IMR-90 (cell line): Measurements from ENCODE around the gene FARSB. TPM values are rescaled to one million over a fixed set of nuclear protein-coding genes. Genes with fewer than 3 reads are reported as not detected.

Experiments
- ATAC-seq: fragments of 200-7000 bp; cut with Tn5 transposase; 2 replicates; pipeline ENCODE4 v1.9.1; 2020; ENCODE audit warnings: low read depth, mild to moderate bottlenecking, moderate library complexity
- BruUV-seq: library from RNA; stranded (reverse); fragments of 400-500 nt; replicated peaks from 2 replicates; lab custom pipeline; 2021; lab: Mats Ljungman, UMichigan
- CTCF ChIA-PET: fragments of 300-600 bp; formaldehyde crosslinking; extraction: SDS; loops from one replicate; lab custom pipeline; 2021; ENCODE audit warnings: antibody characterized with exemption; lab: Yijun Ruan, JAX
- POLR2A ChIA-PET: fragments of 300-600 bp; sonication (Branson Sonifier 250); formaldehyde crosslinking; loops from one replicate; lab custom pipeline; 2022; ENCODE audit warnings: antibody characterized with exemption; ENCODE audit not compliant: unreplicated experiment; lab: Charles Lee
- DNase-seq: peaks from one replicate; pipeline ENCODE4 v3.0.0; 2013
- H2AFZ ChIP-seq: replicated peaks from 2 replicates; pipeline ENCODE3; 2013; ENCODE audit warnings: low read length, mild to moderate bottlenecking; ENCODE audit not compliant: poor library complexity
- H2AK5ac ChIP-seq: 2 replicates; pipeline ENCODE4 v1.6.1; 2013; ENCODE audit warnings: low read depth, low read length, inconsistent platforms
- H2AK9ac ChIP-seq: replicated peaks from 2 replicates; pipeline ENCODE3; 2013; ENCODE audit warnings: mild to moderate bottlenecking, low read depth, low read length, moderate library complexity; ENCODE audit not compliant: poor library complexity
- H2BK120ac ChIP-seq: 2 replicates; pipeline ENCODE4 v1.6.1; 2013; ENCODE audit warnings: low read depth, low read length, inconsistent platforms
- H2BK15ac ChIP-seq: 3 replicates; pipeline ENCODE4 v1.6.1; 2013; ENCODE audit warnings: low read depth, low read length, inconsistent platforms
- H2BK20ac ChIP-seq: 2 replicates; pipeline ENCODE4 v1.6.1; 2013; ENCODE audit warnings: low read depth, mild to moderate bottlenecking, inconsistent platforms, low read length, moderate library complexity
- H2BK5ac ChIP-seq: 2 replicates; pipeline ENCODE4 v1.6.1; 2013; ENCODE audit warnings: mild to moderate bottlenecking, low read depth, low read length, inconsistent platforms; ENCODE audit not compliant: poor library complexity, severe bottlenecking
- H3K14ac ChIP-seq: replicated peaks from 2 replicates; pipeline ENCODE4 v1.6.1; 2013; ENCODE audit warnings: low read depth, low read length, inconsistent platforms
- H3K18ac ChIP-seq: 2 replicates; pipeline ENCODE4 v1.6.1; 2013; ENCODE audit warnings: low read depth, low read length, control low read depth
- H3K23ac ChIP-seq: 2 replicates; pipeline ENCODE4 v1.6.1; 2013; ENCODE audit warnings: low read depth, low read length, inconsistent platforms
- H3K27ac ChIP-seq: 2 replicates; pipeline ENCODE4 v1.5.1; 2013; ENCODE audit warnings: mild to moderate bottlenecking, control low read depth, low read length; ENCODE audit not compliant: insufficient read depth
- H3K27me3 ChIP-seq: 2 replicates; pipeline ENCODE4 v1.6.1; 2013; ENCODE audit warnings: low read length; ENCODE audit not compliant: control insufficient read depth, insufficient read depth
- H3K36me3 ChIP-seq: 2 replicates; pipeline ENCODE4 v1.6.1; 2013; ENCODE audit warnings: low read length, mixed read lengths; ENCODE audit not compliant: control insufficient read depth, insufficient read depth
- H3K4ac ChIP-seq: 2 replicates; pipeline ENCODE4 v1.6.1; 2013; ENCODE audit warnings: low read depth, low read length, inconsistent platforms
- H3K4me1 ChIP-seq: 2 replicates; pipeline ENCODE4 v1.6.1; 2013; ENCODE audit warnings: low read length, mixed read lengths; ENCODE audit not compliant: control insufficient read depth, insufficient read depth
- H3K4me2 ChIP-seq: 2 replicates; pipeline ENCODE4 v1.6.1; 2013; ENCODE audit warnings: low read depth, mild to moderate bottlenecking, control low read depth, low read length, moderate library complexity
- H3K4me3 ChIP-seq: 2 replicates; pipeline ENCODE4 v1.5.1; 2013; ENCODE audit warnings: low read depth, mild to moderate bottlenecking, control low read depth, low read length, moderate library complexity; ENCODE audit not compliant: insufficient read depth
- H3K56ac ChIP-seq: 2 replicates; pipeline ENCODE4 v1.6.1; 2013; ENCODE audit warnings: low read length, inconsistent platforms; ENCODE audit not compliant: insufficient read depth; ENCODE audit errors: extremely low read depth
- H3K79me1 ChIP-seq, 2 experiments: 2 replicates each; pipeline ENCODE4 v1.6.1; 2013; ENCODE audit warnings: low read length in 2 of 2, inconsistent platforms in 1 of 2, low read depth in 1 of 2
- H3K9ac ChIP-seq: 2 replicates; pipeline ENCODE4 v1.6.1; 2013; ENCODE audit warnings: low read depth, low read length, control low read depth
- H3K9me1 ChIP-seq: 2 replicates; pipeline ENCODE4 v1.6.1; 2013; ENCODE audit warnings: low read length, inconsistent platforms; ENCODE audit not compliant: insufficient read depth
- H3K9me3 ChIP-seq: 2 replicates; pipeline ENCODE4 v1.6.1; 2013; ENCODE audit warnings: low read length; ENCODE audit not compliant: control insufficient read depth, insufficient read depth
- H4K20me1 ChIP-seq: 2 replicates; pipeline ENCODE4 v1.6.1; 2013; ENCODE audit warnings: low read length, inconsistent platforms; ENCODE audit not compliant: insufficient read depth
- H4K5ac ChIP-seq: 2 replicates; pipeline ENCODE4 v1.6.1; 2013; ENCODE audit warnings: mild to moderate bottlenecking, low read depth, low read length, control low read depth
- H4K8ac ChIP-seq, 2 experiments: 2 replicates each; pipeline ENCODE4 v1.6.1; 2013; ENCODE audit warnings: low read depth in 2 of 2, low read length in 2 of 2, control low read depth in 1 of 2, inconsistent platforms in 1 of 2
- H4K91ac ChIP-seq: 2 replicates; pipeline ENCODE4 v1.6.1; 2013; ENCODE audit warnings: low read depth, low read length, inconsistent platforms; ENCODE audit not compliant: insufficient read depth
- BHLHE40 ChIP-seq: fragments of 150-350 bp; IDR thresholded peaks from 2 replicates; pipeline ENCODE4 v1.6.1; 2016; ENCODE audit warnings: mild to moderate bottlenecking, low read depth, low read length
- CEBPB ChIP-seq: IDR thresholded peaks from 2 replicates; pipeline ENCODE4 v1.6.1; 2012; ENCODE audit warnings: low read depth, low read length, improper control_type of control experiment
- CHD1 ChIP-seq: IDR thresholded peaks from 2 replicates; pipeline ENCODE4 v1.6.1; 2012; ENCODE audit warnings: low read depth, low read length, improper control_type of control experiment
- FOS ChIP-seq: fragments of 150-350 bp; IDR thresholded peaks from 2 replicates; pipeline ENCODE4 v1.6.1; 2016; ENCODE audit warnings: low read depth, low read length
- MAFK ChIP-seq: IDR thresholded peaks from 2 replicates; pipeline ENCODE4 v1.6.1; 2012; ENCODE audit warnings: low read depth, low read length, improper control_type of control experiment
- MAZ ChIP-seq: IDR thresholded peaks from 2 replicates; pipeline ENCODE4 v1.6.1; 2012; ENCODE audit warnings: low read depth, mild to moderate bottlenecking, low read length, improper control_type of control experiment, moderate library complexity, borderline replicate concordance
- MXI1 ChIP-seq: IDR thresholded peaks from 2 replicates; pipeline ENCODE4 v1.6.1; 2012; ENCODE audit warnings: low read depth, mild to moderate bottlenecking, low read length, moderate library complexity, borderline replicate concordance
- NFE2L2 ChIP-seq: fragments of 150-350 bp; IDR thresholded peaks from 2 replicates; pipeline ENCODE4 v1.6.1; 2016; ENCODE audit warnings: low read depth, mild to moderate bottlenecking, low read length
- POLR2A ChIP-seq: IDR thresholded peaks from 2 replicates; pipeline ENCODE4 v1.6.1; 2012; ENCODE audit warnings: mild to moderate bottlenecking, low read depth, low read length
- RAD21 ChIP-seq: IDR thresholded peaks from 2 replicates; pipeline ENCODE4 v1.6.1; 2012; ENCODE audit warnings: low read length, improper control_type of control experiment
- RCOR1 ChIP-seq: IDR thresholded peaks from 2 replicates; pipeline ENCODE4 v1.6.1; 2012; ENCODE audit warnings: mild to moderate bottlenecking, low read length, improper control_type of control experiment; ENCODE audit not compliant: insufficient replicate concordance
- RFX5 ChIP-seq: IDR thresholded peaks from 2 replicates; pipeline ENCODE4 v1.8.0; 2012; ENCODE audit warnings: low read depth, mild to moderate bottlenecking, low read length, moderate library complexity
- SMC3 ChIP-seq: fragments of 150-350 bp; IDR thresholded peaks from 2 replicates; pipeline ENCODE4 v1.6.1; 2016; ENCODE audit warnings: low read depth, mild to moderate bottlenecking, antibody characterized with exemption, low read length, moderate library complexity
- WGBS, 2 experiments: methylation state at CpG; one replicate each; pipeline versions ENCODE4 v1.1.5 to v1.1.7; 2013; ENCODE audit warnings: missing lambda C conversion rate in 2 of 2; ENCODE audit not compliant: insufficient read length in 1 of 2; ENCODE audit errors: extremely low coverage in 2 of 2; 5-methylcytosine and 5-hydroxymethylcytosine counted together
- dilution Hi-C: fragments of 300-500 bp; cut with HindIII; formaldehyde crosslinking; loops from one replicate; pipeline ENCODE4 v1.14.3; 2018; ENCODE audit warnings: low sequenced_read_pairs; ENCODE audit not compliant: unreplicated experiment
- in situ Hi-C: fragments of 300-500 bp; cut with MboI; formaldehyde crosslinking; loops from 3 replicates; pipeline ENCODE4 v1.14.3; 2019; ENCODE audit warnings: low sequenced_read_pairs, inconsistent platforms, mixed read lengths
- intact Hi-C: fragments of 100-400 bp; cut with micrococcal nuclease; formaldehyde crosslinking; loops from 2 replicates; pipeline ENCODE4 v1.10.0; 2022
- polyA plus RNA-seq, 3 experiments: library from polyadenylated mRNA; depleted of rRNA; stranded (reverse); fragments of >200 nt; gene quantifications; 2 replicates each; pipeline ENCODE4 v1.2.3, GENCODE V29; 2012; ENCODE audit warnings: low replicate concordance in 1 of 3
- total RNA-seq: library from RNA; depleted of rRNA; stranded (reverse); fragments of >200 nt; gene quantifications from 2 replicates; pipeline ENCODE4 v1.2.3, GENCODE V29; 2012
- TF ChIP-seq, protein P1 (sequence below): fragments of 150-350 bp; IDR thresholded peaks from 2 replicates; pipeline ENCODE4 v1.6.1; 2017; ENCODE audit warnings: mild to moderate bottlenecking, antibody characterized with exemption, low read length, low read depth
- TF ChIP-seq, protein P2 (sequence below): fragments of 150-350 bp; IDR thresholded peaks from 2 replicates; pipeline ENCODE4 v1.6.1; 2016; ENCODE audit warnings: low read depth, mild to moderate bottlenecking, low read length, moderate library complexity, borderline replicate concordance
- TF ChIP-seq, protein P3 (sequence below): conservative IDR thresholded peaks from 2 replicates; pipeline ENCODE4 v1.5.1; 2012; ENCODE audit warnings: mild to moderate bottlenecking, low read depth, low read length, improper control_type of control experiment

FARSB gene
- total and polyA plus RNA-seq, 2 of the 4 experiments (the other 2 are of a cell fraction), result 21.1 to 32.5 TPM

DNA sequence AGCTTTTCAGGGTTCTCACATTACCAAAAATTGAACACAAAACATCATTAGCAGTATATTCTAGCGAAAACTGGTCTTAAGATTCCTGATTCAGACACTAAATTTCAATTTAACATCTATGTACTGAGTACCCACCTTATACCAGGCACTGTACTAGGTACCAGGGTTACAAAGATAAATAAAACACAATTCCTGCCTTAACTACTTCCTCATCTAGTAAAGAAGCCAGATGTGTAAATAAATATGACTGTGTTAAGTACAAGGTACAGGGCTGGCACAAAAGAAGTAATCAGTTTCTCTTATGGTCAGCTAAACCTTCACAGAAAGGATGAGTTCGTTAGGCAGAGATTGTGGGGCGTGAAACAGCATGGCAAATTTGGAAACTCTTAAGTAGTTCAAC is 6.1 kb downstream of the FARSB start:
- dilution Hi-C loops (no loop called here), in situ Hi-C loops (no loop called here), intact Hi-C loops (no loop called here)
- no peak overlapping the region for H3K4ac ChIP-seq
- H2AK5ac ChIP-seq, result no peak overlapping the region
- H3K14ac ChIP-seq, result no peak overlapping the region
- no peak for TF ChIP-seq MAFK
- TF ChIP-seq, protein P1, sequence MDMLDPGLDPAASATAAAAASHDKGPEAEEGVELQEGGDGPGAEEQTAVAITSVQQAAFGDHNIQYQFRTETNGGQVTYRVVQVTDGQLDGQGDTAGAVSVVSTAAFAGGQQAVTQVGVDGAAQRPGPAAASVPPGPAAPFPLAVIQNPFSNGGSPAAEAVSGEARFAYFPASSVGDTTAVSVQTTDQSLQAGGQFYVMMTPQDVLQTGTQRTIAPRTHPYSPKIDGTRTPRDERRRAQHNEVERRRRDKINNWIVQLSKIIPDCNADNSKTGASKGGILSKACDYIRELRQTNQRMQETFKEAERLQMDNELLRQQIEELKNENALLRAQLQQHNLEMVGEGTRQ, result no peak
- TF ChIP-seq FOS, result no peak
- TF ChIP-seq CHD1, result no peak
- no peak for TF ChIP-seq MAZ
- no peak for TF ChIP-seq SMC3
- TF ChIP-seq NFE2L2, result no peak
- TF ChIP-seq, protein P2, sequence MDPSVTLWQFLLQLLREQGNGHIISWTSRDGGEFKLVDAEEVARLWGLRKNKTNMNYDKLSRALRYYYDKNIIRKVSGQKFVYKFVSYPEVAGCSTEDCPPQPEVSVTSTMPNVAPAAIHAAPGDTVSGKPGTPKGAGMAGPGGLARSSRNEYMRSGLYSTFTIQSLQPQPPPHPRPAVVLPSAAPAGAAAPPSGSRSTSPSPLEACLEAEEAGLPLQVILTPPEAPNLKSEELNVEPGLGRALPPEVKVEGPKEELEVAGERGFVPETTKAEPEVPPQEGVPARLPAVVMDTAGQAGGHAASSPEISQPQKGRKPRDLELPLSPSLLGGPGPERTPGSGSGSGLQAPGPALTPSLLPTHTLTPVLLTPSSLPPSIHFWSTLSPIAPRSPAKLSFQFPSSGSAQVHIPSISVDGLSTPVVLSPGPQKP, result no peak
- no peak for TF ChIP-seq RFX5
- no peak for TF ChIP-seq CEBPB
- TF ChIP-seq POLR2A, result no peak
- no peak for TF ChIP-seq MXI1
- no peak for TF ChIP-seq RAD21
- no peak for TF ChIP-seq RCOR1
- TF ChIP-seq BHLHE40, result no peak
- TF ChIP-seq, protein P3, sequence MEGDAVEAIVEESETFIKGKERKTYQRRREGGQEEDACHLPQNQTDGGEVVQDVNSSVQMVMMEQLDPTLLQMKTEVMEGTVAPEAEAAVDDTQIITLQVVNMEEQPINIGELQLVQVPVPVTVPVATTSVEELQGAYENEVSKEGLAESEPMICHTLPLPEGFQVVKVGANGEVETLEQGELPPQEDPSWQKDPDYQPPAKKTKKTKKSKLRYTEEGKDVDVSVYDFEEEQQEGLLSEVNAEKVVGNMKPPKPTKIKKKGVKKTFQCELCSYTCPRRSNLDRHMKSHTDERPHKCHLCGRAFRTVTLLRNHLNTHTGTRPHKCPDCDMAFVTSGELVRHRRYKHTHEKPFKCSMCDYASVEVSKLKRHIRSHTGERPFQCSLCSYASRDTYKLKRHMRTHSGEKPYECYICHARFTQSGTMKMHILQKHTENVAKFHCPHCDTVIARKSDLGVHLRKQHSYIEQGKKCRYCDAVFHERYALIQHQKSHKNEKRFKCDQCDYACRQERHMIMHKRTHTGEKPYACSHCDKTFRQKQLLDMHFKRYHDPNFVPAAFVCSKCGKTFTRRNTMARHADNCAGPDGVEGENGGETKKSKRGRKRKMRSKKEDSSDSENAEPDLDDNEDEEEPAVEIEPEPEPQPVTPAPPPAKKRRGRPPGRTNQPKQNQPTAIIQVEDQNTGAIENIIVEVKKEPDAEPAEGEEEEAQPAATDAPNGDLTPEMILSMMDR, result no peak
- no peak overlapping the region for H3K27ac ChIP-seq
- DNase-seq (no peak), ATAC-seq (no peak)
- H4K8ac ChIP-seq, result no peak overlapping the region
- H4K91ac ChIP-seq, result no peak overlapping the region
- no peak overlapping the region for H3K18ac ChIP-seq
- 0 out of 2 replicates have a peak, but pooled peaks cover 3% of the 10 kb centered on the region for H4K20me1 ChIP-seq
- H2BK20ac ChIP-seq, result no peak overlapping the region
- peaks cover 34 to 38% of the 10 kb centered on the region in 2 experiments for H3K79me1 ChIP-seq
- no TSS peak for BruUV-seq
- H2AFZ ChIP-seq, result no peak overlapping the region
- no peak overlapping the region for H2BK15ac ChIP-seq
- H3K9me3 ChIP-seq, result no peaks in the 10 kb centered on the region
- H3K4me2 ChIP-seq, result no peak overlapping the region
- no peak overlapping the region for H3K9ac ChIP-seq
- ChIA-PET POLR2A (interaction anchor here (0.6 kb wide), 1 partner anchor 10 kb away, joined by 4 read pairs; no protein-coding TSS in a partner anchor), CTCF (no interaction called here)
- H3K23ac ChIP-seq, result no peak overlapping the region
- no peak overlapping the region for H2AK9ac ChIP-seq
- no peak overlapping the region for H2BK5ac ChIP-seq
- no peak overlapping the region for H3K56ac ChIP-seq
- no peaks in the 10 kb centered on the region for H3K4me1 ChIP-seq
- H2BK120ac ChIP-seq, result no peak overlapping the region
- H3K36me3 ChIP-seq, result peaks cover 13% of the 10 kb centered on the region
- no peak overlapping the region for H3K4me3 ChIP-seq
- no CpG with 5 or more reads among the region's 3 CpGs for WGBS, 2 experiments
- no peak overlapping the region for H4K5ac ChIP-seq
- H3K27me3 ChIP-seq, result no peaks in the 10 kb centered on the region
- H3K9me1 ChIP-seq, result peaks cover 3% of the 10 kb centered on the region; the same call in 1 of the 2 replicates
